Activated T-cell treated with anti-CD3 and anti-CD28 coated beads for 24 hours (primary cell): ENCODE measurements around the gene FXYD2.
"Not testable (repeated sequence)": the region's sequence is repeated elsewhere in the genome, so short reads cannot be mapped to it uniquely, and the experiment has no call there.

Experiments
- DNase-seq: peaks from one replicate; pipeline ENCODE4 v3.0.0-alpha.2; 2020; ENCODE audit warnings: low read depth

The FXYD2 gene

GRCh38 chr11:117820516-117820915 lies 4.0 kb downstream of the FXYD2 start:
- DNase-seq = no peak

- no peak for DNase-seq
Measured at GRCh38 chr11:117820071-117820470, 4.5 kb downstream of the FXYD2 start.

- no peak for DNase-seq
Measured at GRCh38 chr11:117819096-117820040, 5.2 kb downstream of the FXYD2 start.

- DNase-seq = no peak
Measured at GRCh38 chr11:117818041-117818873, 6.3 kb downstream of the FXYD2 start.

GRCh38 chr11:117817368-117818040 lies 7.0 kb downstream of the FXYD2 start:
- DNase-seq = peak; percentile 85

GRCh38 chr11:117816846-117817367 lies 7.6 kb downstream of the FXYD2 start:
- DNase-seq = no peak

- DNase-seq = no peak
Measured at GRCh38 chr11:117816151-117816741, 8.3 kb downstream of the FXYD2 start.

GRCh38 chr11:117815262-117815803 lies 9.2 kb downstream of the FXYD2 start:
- DNase-seq = peak; percentile 63

GRCh38 chr11:117814766-117815261 lies 9.7 kb downstream of the FXYD2 start:
- peak; percentile 55 for DNase-seq

- no peak for DNase-seq
Measured at GRCh38 chr11:117814204-117814765, 10.3 kb downstream of the FXYD2 start.

GRCh38 chr11:117810056-117810451 lies 14.5 kb downstream of the FXYD2 start:
- DNase-seq = not testable (repeated sequence)

GRCh38 chr11:117809236-117810055 lies 15.1 kb downstream of the FXYD2 start:
- DNase-seq = no peak

- no peak for DNase-seq
Measured at GRCh38 chr11:117808784-117809183, 15.8 kb downstream of the FXYD2 start.

GRCh38 chr11:117807482-117808327 lies 16.8 kb downstream of the FXYD2 start:
- DNase-seq = peak; percentile 68

- DNase-seq = no peak
Measured at GRCh38 chr11:117806846-117807245, 17.7 kb downstream of the FXYD2 start.

- no peak for DNase-seq
Measured at GRCh38 chr11:117805045-117805444, 19.5 kb downstream of the FXYD2 start.

- DNase-seq = no peak
Measured at GRCh38 chr11:117803896-117804295, 20.6 kb downstream of the FXYD2 start.

GRCh38 chr11:117799634-117800033 lies 24.9 kb downstream of the FXYD2 start:
- no peak for DNase-seq
